ENCODE data around the gene ZNF618.

GRCh38 chr9:114093031-114093471 is 216.9 kb downstream of the ZNF618 start:
- TF ChIP-seq CTCF (IDR thresholded peaks at IDR 0.05), result no peak
- no peak for TF ChIP-seq POLR2AphosphoS5 (IDR thresholded peaks at IDR 0.05)
- TF ChIP-seq POLR2A (IDR thresholded peaks at IDR 0.05), result no peak
